ENCODE results near the gene NOL4L.

DNA sequence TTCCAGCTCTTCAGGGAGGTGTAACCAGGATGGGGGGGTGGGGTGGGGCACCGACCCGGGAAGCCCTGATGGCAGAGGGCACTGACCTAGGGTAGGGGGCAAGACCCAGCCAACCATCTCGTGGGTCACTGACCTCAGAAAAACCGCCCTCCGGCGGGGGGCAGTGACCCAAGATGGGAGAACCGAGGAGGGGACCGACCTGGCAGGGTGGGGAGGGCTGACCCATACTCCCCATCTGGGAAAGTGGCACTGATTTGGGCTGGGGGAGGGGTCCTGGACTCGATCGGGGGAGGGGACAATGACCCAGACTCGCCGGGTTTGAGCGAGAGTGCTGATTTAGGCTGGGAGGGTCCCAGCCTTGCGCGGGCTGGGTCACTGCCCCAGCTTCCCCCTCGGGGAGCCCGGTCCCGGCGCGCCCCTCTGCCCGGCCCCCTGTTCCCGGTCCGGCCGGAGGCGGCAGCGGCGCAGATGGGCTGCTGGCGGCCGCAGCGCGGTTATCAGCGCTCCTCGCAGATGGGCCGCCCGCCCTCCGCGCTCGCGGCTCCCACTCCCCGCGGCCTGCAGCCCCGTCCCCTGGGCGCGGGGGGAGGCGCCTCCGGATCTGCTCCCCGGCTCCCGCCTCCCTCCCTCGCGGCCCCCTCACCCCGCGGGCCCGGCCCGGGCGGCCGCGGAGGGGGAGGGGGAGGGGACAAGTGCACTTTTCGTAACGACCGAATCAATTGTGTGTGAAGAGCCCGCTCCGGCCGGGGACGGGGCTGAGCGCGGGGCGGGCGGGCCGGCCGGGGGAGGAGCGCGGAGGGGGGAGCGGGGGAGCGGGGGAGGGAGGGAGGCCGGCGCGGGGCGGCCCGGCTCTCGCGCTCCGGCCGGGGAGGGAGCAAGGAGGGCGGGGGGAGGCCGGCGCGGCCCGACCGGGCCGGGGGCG lies 2.2 kb downstream of the NOL4L start:
- no peak for TF ChIP-seq EZH2 (IDR thresholded peaks at IDR 0.05)
- no peak for TF ChIP-seq POLR2AphosphoS5 (IDR thresholded peaks at IDR 0.05; ENCODE audit: borderline replicate concordance, low read depth, low read length)
- no peak for TF ChIP-seq FOXP2 (optimal IDR thresholded peaks at IDR 0.05; ENCODE audit: control extremely low read depth, extremely low read length, insufficient read depth)
